ENCODE data around the gene NDOR1.

Gene NDOR1

GRCh38 chr9:137247135-137247915 lies 41.8 kb downstream of the NDOR1 start:
- Histone ChIP-seq H3K9ac (ENCODE audit: low read length) (no peak overlapping the region), H3K4me1 (ENCODE audit: control insufficient read depth, insufficient read depth, low read length) (peaks cover 20% of the 10 kb centered on the region), H3K4me3 (ENCODE audit: low read length) (no peak overlapping the region), H3K9me3 (ENCODE audit: control insufficient read depth, low read length) (no peaks in the 10 kb centered on the region), H3K36me3 (ENCODE audit: control insufficient read depth, insufficient read depth, low read length, severe bottlenecking) (peaks cover 15% of the 10 kb centered on the region), H3K27me3 (replicated peaks; ENCODE audit: control insufficient read depth, insufficient read depth, low read length) (peaks cover 6% of the 10 kb centered on the region)
- DNase-seq (ENCODE audit: low read depth): no peak

GRCh38 chr9:137247916-137248175 lies 42.3 kb downstream of the NDOR1 start:
- DNase-seq (ENCODE audit: low read depth): no peak
- H3K4me3 ChIP-seq (ENCODE audit: low read length): no peak overlapping the region

GRCh38 chr9:137250329-137251193 lies 45.1 kb downstream of the NDOR1 start:
- DNase-seq (ENCODE audit: low read depth): no peak
- Histone ChIP-seq H3K27me3 (replicated peaks; ENCODE audit: control insufficient read depth, insufficient read depth, low read length) (peaks cover 5% of the 10 kb centered on the region), H3K9ac (ENCODE audit: low read length) (no peak overlapping the region), H3K4me3 (ENCODE audit: low read length) (no peak overlapping the region), H3K9me3 (ENCODE audit: control insufficient read depth, low read length) (no peaks in the 10 kb centered on the region), H3K36me3 (ENCODE audit: control insufficient read depth, insufficient read depth, low read length, severe bottlenecking) (no peaks in the 10 kb centered on the region), H3K4me1 (ENCODE audit: control insufficient read depth, insufficient read depth, low read length) (peaks cover 20% of the 10 kb centered on the region)

More at GRCh38 chr9:137247916-137248175, 42.3 kb downstream of the NDOR1 start:
- peaks cover 15% of the 10 kb centered on the region for H3K4me1 ChIP-seq (ENCODE audit: control insufficient read depth, insufficient read depth, low read length)
- H3K9me3 ChIP-seq (ENCODE audit: control insufficient read depth, low read length): no peaks in the 10 kb centered on the region
- H3K36me3 ChIP-seq (ENCODE audit: control insufficient read depth, insufficient read depth, low read length, severe bottlenecking): peaks cover 9% of the 10 kb centered on the region
- no peak overlapping the region for H3K9ac ChIP-seq (ENCODE audit: low read length)
- H3K27me3 ChIP-seq (replicated peaks; ENCODE audit: control insufficient read depth, insufficient read depth, low read length): peaks cover 6% of the 10 kb centered on the region

GRCh38 chr9:137251194-137251461 lies 45.6 kb downstream of the NDOR1 start, which contains the start of gene STPG3:
Gene STPG3 (plus strand): TSS chr9:137251286. CDS start chr9:137251287, 1 bp downstream.
- no peak within 1 kb of the TSS for H3K4me3 ChIP-seq (ENCODE audit: low read length)
- H3K9ac ChIP-seq (ENCODE audit: low read length): no peak within 1 kb of the TSS
- no peak for DNase-seq (ENCODE audit: low read depth)
- H3K4me1 ChIP-seq (ENCODE audit: control insufficient read depth, insufficient read depth, low read length): peaks cover 23% of the 10 kb centered on the region
- no peaks in the 10 kb centered on the region for H3K36me3 ChIP-seq (ENCODE audit: control insufficient read depth, insufficient read depth, low read length, severe bottlenecking)
- peaks cover 3% of the 10 kb centered on the region for H3K27me3 ChIP-seq (replicated peaks; ENCODE audit: control insufficient read depth, insufficient read depth, low read length)
- no peaks in the 10 kb centered on the region for H3K9me3 ChIP-seq (ENCODE audit: control insufficient read depth, low read length)

- no peak overlapping the region for H3K9ac ChIP-seq (ENCODE audit: low read length)
These were observed 46.2 kb downstream of the NDOR1 start for GRCh38 chr9:137251490-137252268.

GRCh38 chr9:137252555-137253506 lies 47.3 kb downstream of the NDOR1 start:
- Histone ChIP-seq H3K36me3 (ENCODE audit: control insufficient read depth, insufficient read depth, low read length, severe bottlenecking) (no peaks in the 10 kb centered on the region), H3K9me3 (ENCODE audit: control insufficient read depth, low read length) (no peaks in the 10 kb centered on the region), H3K9ac (ENCODE audit: low read length) (no peak overlapping the region), H3K27me3 (replicated peaks; ENCODE audit: control insufficient read depth, insufficient read depth, low read length) (peaks cover 3% of the 10 kb centered on the region), H3K4me3 (ENCODE audit: low read length) (no peak overlapping the region), H3K4me1 (ENCODE audit: control insufficient read depth, insufficient read depth, low read length) (peaks cover 30% of the 10 kb centered on the region)
- no peak for DNase-seq (ENCODE audit: low read depth)

More at GRCh38 chr9:137251490-137252268, 46.2 kb downstream of the NDOR1 start:
- Histone ChIP-seq H3K36me3 (ENCODE audit: control insufficient read depth, insufficient read depth, low read length, severe bottlenecking) (no peaks in the 10 kb centered on the region), H3K9me3 (ENCODE audit: control insufficient read depth, low read length) (no peaks in the 10 kb centered on the region), H3K27me3 (replicated peaks; ENCODE audit: control insufficient read depth, insufficient read depth, low read length) (peaks cover 3% of the 10 kb centered on the region), H3K4me3 (ENCODE audit: low read length) (no peak overlapping the region), H3K4me1 (ENCODE audit: control insufficient read depth, insufficient read depth, low read length) (peaks cover 29% of the 10 kb centered on the region)
- no peak for DNase-seq (ENCODE audit: low read depth)

- Histone ChIP-seq H3K9me3 (ENCODE audit: control insufficient read depth, low read length) (no peaks in the 10 kb centered on the region), H3K4me3 (ENCODE audit: low read length) (peak overlapping the region; percentile 98), H3K9ac (ENCODE audit: low read length) (peak overlapping the region; percentile 95), H3K4me1 (ENCODE audit: control insufficient read depth, insufficient read depth, low read length) (peaks cover 30% of the 10 kb centered on the region), H3K27me3 (replicated peaks; ENCODE audit: control insufficient read depth, insufficient read depth, low read length) (peaks cover 3% of the 10 kb centered on the region), H3K36me3 (ENCODE audit: control insufficient read depth, insufficient read depth, low read length, severe bottlenecking) (peaks cover 4% of the 10 kb centered on the region)
- peak; percentile 11 for DNase-seq (ENCODE audit: low read depth)
These were observed 48.5 kb downstream of the NDOR1 start for GRCh38 chr9:137253717-137254623.

- H3K9ac ChIP-seq (ENCODE audit: low read length): peak within 1 kb of the TSS; percentile 95
- peaks cover 30% of the 10 kb centered on the region for H3K4me1 ChIP-seq (ENCODE audit: control insufficient read depth, insufficient read depth, low read length)
- peaks cover 9% of the 10 kb centered on the region for H3K36me3 ChIP-seq (ENCODE audit: control insufficient read depth, insufficient read depth, low read length, severe bottlenecking)
- no peaks in the 10 kb centered on the region for H3K27me3 ChIP-seq (replicated peaks; ENCODE audit: control insufficient read depth, insufficient read depth, low read length)
- peak; percentile 95 for DNase-seq (ENCODE audit: low read depth)
- peak within 1 kb of the TSS; percentile 98 for H3K4me3 ChIP-seq (ENCODE audit: low read length)
- H3K9me3 ChIP-seq (ENCODE audit: control insufficient read depth, low read length): no peaks in the 10 kb centered on the region
These were observed 49.3 kb downstream of the NDOR1 start, which contains the start of gene NELFB for GRCh38 chr9:137254624-137255447. Gene NELFB (plus strand): TSS chr9:137255327.

- H3K36me3 ChIP-seq (ENCODE audit: control insufficient read depth, insufficient read depth, low read length, severe bottlenecking): peaks cover 9% of the 10 kb centered on the region
- H3K4me3 ChIP-seq (ENCODE audit: low read length): peak overlapping the region; percentile 98
- no peak for DNase-seq (ENCODE audit: low read depth)
- H3K27me3 ChIP-seq (replicated peaks; ENCODE audit: control insufficient read depth, insufficient read depth, low read length): no peaks in the 10 kb centered on the region
- H3K9ac ChIP-seq (ENCODE audit: low read length): peak overlapping the region; percentile 95
- no peaks in the 10 kb centered on the region for H3K9me3 ChIP-seq (ENCODE audit: control insufficient read depth, low read length)
- H3K4me1 ChIP-seq (ENCODE audit: control insufficient read depth, insufficient read depth, low read length): peaks cover 24% of the 10 kb centered on the region
These were observed 50.1 kb downstream of the NDOR1 start for GRCh38 chr9:137255448-137256114.

Measured in adipocyte (in vitro differentiated cells).